Activated CD8-positive, alpha-beta memory T cell treated with anti-CD3 and anti-CD28 coated beads for 24 hours (primary cell): Measurements from ENCODE around the gene CHI3L1.

Source experiments
- DNase-seq: peaks from one replicate; pipeline ENCODE4 v3.0.0-alpha.2; 2020

Gene CHI3L1

DNA sequence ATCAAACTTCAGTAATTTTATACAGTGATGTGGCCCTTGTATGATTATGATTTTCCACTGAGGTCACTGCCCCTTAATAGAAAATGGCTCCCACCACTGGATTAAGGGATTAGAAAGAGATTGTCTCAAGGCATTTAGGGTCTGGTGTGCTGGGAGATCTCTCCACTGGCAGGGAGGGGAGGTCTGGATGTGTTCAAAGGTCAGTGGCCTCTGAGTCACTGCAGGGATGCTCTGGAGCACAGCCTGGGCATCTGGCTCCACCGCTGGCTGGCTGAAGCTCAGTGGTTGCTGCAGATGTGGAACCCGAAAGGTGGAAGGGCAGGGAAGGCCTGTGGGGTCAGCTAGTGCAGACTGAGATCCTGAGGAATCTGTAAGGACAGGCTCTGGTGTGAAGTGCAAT lies 18.3 kb upstream of the CHI3L1 start:
- DNase-seq, result no peak

DNA sequence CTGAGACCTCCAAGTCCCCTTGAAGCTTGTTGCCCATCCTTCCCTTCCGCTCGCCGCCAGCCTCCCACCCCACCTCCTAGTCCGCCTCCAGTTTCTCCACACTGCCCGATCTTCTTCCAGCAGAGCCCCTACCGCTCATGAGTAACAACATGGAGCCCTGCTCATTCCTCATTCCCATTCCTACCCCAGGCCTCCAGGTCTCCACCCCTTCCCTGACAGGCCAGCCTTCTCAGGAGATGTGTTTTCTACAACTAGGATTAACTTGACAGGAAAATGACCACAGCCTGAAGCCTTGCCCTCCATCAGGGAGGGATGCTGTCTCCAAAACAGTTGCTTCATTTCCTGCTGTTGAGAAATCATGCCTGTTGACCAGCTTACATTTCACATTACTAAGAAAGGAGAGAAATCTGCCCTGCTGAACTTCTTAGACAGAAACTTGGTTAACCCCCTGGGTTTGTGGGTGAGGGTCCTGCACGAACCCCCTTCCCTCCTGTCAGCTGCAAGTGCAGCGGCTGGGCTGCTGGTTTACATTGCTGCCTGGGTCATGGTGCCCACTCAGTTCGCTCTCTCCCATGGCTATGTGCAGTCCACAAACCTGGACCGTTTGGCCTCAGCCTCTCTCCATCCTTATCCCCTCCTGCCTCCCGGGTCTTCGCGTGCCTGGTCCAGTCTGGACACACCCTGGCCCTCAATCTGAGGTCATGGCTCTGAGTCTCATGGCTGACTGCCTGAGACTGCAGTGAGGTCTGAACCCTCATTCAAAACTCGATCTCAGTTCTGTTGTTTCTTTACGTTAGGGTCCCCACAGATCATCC lies 16.1 kb upstream of the CHI3L1 start:
- DNase-seq, result no peak

DNA sequence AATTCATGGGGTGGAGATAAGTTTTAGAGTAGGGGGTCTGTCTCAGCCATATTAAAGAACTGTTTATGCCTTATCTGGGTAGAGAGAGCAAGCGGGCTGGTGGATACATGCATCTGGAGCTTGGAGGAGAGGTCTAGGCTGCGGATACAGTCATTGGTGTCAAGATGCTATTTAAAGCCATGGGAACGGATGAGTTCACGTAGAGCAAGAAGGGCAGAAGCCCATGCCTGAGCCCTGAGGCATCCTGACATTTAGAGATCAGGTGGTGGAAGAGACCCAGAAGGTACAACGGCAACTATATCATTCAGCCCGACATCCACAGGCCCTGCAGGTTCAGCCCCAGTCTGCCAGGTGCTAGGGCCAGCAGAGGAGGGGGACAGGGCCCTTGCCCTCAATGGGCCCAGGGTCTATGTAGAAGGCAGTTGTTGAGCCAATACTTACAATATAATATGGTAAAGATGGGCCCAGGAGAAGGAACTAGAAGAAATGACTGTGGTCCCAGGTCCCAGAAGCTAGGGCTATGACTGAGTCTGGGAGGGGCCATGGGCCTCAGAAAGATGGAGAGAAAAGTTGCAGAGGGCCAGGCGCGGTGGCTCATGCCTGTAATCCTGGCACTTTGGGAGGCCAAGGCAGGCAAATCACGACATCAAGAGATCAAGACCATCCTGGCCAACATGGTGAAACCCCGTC lies 15.2 kb upstream of the CHI3L1 start:
- no peak for DNase-seq

DNA sequence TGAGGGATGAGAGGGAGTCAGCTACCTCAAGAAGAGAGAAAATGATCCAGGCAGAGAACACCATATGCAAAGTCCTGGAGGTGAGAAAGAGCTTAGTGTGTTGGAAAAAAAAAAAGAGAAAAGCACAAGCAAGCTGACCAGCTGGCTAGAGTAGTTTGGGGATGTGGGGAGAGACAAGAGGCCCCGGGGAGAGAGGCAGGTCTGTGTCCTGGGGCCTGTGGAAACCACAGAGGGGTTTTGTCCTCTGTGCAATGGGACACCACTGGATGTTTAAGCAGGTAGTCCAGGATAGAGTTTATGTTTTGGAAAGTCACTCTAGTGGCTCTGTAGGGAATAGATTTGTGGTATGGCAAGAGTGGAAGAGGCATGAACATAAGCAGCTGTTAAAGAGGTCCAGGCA lies 14.4 kb upstream of the CHI3L1 start:
- DNase-seq, result no peak

DNA sequence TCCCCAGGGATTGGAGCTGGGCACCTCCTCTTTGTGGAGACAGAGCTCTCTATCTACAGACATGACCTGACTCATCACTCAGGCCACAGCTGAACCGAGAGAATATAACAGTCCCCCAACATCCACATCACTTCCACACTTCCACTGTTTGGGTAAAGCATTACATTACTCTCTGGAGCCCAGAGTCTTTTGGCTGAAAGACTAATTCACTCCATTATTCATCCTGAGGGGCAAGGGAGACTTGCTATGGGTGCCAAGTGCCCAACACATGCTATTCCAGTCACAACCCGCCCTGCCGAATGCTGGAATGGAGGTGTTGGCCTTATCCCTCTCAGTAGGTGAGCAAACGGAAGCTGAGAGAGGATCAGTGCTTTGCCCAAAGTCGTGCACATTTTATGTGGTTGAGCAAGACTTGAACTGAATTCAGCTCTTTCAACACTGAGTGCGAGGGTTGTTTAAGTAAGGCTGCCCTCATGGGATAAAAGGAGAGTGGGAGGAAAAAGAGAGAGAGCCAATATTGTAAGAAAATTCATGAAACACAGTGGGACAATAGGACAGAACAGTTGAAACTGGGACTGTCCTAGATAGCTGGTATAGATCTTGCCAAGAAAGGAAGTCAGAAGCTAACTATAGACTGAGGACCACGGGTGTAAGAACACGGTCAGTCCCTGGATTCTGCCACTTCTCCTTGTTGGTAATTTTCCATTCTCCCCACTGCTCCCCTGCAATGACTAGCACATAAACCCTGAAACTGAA lies 13.5 kb upstream of the CHI3L1 start:
- DNase-seq, result no peak

DNA sequence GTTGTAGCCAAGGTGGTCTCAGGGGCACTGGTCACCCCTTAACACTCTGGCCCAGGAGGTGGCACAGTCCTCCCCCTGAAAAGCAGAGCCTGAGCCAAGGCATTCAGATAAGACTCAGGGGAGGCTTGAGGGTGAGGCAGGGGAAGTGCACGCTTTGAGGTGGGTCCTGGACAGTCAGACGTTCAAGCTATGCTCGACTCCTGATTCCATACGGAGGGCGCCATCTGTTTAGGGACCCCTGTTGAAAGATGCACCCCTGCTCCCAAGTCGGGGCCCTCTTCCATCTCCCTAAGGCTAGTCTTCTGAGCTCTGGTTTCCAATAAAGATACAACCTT lies 12.9 kb upstream of the CHI3L1 start:
- no peak for DNase-seq

DNA sequence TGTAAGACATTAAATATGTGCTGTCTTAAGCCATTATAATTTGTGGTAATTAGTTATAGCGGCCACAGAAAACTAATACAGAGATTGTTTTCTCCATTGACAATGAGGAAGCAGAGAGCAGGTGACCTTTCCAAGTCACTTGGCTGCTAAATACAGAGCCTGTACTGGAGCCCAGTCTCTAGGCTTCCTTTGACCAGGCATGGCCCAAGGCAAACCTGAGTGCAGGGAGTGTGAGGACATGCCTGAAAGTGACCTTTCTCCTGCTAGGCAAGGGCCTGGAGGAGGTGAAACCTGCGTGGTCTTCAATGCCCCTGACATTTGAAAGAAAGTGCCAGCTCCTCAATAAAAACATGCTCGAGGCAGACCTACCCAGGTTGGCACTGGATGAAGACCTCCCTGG lies 12.5 kb upstream of the CHI3L1 start:
- no peak for DNase-seq

DNA sequence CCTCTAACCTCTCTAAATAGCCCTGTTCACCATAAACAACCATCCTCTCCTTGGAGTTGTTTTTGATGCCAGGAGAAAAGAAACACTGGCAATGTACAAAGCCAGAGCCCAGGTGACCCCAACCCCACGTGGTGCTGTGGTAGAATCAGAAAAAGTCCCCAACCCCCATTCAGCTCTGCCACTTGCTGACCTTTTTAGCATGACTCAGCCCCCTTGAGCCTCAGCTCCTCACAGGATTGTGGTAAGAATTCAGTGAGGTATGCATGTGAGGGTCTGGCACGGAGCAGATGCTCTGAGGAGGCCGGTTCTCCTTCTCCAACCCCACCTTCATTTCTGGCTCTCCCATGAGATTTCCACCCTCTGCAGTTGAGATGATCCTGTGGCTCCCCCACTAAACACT lies 11.1 kb upstream of the CHI3L1 start:
- DNase-seq, result no peak

DNA sequence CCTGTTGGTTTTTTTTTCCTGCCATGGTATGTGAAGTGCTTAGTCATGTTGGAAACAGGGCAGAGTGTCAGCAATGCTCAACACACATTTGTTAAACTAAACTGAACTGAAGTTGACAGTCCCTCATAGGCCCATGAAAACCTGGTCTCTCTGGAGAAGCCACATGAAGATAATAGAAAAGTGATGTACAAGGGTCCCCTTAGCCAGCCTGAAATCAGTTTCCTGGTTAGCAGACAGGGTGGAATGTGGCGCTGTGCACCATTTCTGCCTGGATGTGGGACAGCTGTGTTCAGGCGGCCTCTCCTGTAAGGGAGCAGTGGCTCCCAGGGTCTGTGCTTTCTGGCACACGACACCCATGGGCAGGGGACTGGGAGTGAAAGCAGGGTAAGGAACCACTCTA lies 9.9 kb upstream of the CHI3L1 start:
- DNase-seq, result no peak

DNA sequence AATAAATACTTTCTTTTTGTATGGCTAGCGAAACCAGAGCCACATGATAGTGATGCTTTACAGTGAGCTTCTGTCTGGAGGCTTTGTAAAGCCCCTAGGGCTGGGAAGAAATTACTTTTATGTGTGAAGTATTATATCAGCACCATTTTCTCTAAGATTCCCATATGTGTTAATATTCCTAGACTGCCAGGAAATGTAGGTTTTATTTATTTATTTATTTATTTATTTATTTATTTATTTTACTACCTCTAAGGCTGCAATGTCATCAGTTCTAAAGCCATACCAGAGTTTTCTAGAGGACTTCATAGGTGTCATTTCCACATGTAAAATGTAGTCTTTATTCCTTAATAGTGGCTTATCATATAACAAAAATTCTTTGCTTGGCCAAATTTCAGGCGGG lies 4.4 kb upstream of the CHI3L1 start:
- no peak for DNase-seq

DNA sequence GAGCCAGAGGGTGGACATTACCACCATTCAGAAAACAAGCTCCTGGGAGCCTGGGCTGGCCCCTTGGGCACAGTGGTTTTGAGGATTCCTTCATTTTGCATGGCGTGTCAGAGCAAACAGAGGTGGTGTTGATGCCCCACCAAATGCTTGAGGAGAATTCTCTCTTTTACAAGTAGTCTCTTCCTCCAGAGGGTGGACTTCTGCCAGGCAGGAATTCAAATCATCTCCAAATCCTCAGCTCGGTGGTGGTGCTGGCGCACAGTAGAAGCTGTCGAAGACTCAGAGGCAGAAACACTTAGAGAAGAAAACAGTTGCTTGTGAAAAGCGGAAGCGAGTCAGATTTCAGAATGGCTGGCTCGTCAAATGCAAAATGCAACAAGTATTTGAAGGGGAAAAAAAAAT lies 3.4 kb upstream of the CHI3L1 start:
- DNase-seq, result no peak

DNA sequence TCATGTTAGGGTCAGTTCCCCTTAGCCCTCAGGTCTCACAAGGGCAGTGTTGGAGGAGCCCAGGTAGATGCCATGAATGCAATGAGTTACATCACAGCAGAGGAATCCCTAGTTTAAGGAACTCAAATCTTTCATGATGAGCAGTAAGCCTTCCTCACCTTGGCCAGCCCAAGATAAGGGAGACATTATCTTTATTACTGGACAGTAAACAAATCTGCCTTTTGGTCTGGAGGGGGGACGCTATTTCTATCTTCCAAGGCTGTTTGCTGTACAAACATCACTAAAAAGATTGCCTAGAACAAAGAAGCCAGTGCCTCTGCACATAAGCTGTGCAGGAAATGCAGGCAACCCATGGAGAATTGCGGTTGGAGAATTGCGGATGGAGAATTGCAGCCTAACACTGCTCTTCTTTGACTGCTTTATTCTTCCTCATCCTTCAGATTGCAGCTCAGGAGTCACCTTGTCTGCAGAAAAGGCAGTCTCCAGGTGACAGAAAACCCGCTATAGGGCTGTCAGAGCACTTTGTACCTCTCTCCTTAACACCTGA lies 2.3 kb upstream of the CHI3L1 start:
- no peak for DNase-seq

DNA sequence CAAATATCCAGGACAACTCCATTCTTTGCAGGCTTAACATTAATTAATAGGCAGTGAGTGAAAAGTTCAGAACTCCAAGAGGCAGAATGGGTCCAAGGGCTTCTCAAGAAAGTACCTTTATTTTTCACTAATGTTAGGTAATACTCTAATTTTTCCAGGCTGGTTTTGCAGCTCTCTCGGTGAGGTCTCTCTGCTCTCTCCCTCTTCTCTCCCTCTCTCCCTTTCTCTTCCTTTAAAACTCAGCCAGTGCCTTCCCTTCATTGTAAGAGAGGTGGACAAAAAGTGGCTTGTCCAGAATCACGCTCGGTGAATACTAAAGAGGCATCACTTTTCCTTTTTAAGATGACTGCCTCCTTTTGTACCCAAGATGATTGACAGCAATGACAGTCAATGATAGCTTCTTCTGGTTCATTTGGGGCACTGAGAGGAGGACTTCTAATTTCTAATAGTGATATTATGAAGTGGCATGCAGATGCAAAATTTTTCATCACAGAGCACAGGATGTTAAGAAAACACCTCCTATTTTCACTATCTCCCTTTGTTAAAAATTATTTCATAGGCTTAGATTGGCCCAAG lies 1.3 kb upstream of the CHI3L1 start:
- no peak for DNase-seq

DNA sequence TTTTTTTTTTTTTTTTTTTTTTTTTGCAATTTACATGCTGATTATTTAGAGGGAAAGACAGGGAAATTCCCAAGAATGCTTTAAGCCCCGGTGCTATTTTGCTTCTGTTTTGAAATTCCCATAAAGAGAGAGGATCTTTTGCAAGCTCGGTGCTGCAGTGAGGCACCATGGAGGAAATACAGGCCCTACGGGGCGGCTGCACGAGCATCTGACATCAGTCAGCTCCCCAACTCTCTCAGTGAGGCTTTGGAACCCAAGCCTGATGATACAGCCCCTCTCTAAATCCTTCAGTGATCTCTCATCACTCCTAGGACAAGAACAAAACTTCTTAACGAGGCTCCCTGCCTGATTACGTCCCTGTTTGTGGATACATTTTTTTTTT lies 791 bp upstream of the CHI3L1 start:
- DNase-seq, result no peak

DNA sequence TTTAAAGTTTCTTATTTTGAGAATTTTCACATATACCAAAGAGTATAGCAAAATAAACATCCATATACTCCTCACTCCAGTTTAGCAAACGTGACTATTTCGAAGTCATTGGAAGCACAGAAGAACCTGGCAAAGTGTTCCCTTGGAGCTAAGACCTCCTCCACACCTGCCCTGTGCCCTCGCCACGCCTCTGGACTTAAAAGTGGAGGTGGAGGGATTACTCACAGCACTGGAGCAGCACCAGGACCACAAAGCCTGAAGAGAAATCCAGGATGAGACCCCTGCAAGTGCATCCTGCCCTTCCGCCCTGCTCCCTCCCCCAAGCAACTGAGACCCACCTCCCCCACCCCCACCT lies 436 bp downstream of the CHI3L1 start:
- no peak for DNase-seq

DNA sequence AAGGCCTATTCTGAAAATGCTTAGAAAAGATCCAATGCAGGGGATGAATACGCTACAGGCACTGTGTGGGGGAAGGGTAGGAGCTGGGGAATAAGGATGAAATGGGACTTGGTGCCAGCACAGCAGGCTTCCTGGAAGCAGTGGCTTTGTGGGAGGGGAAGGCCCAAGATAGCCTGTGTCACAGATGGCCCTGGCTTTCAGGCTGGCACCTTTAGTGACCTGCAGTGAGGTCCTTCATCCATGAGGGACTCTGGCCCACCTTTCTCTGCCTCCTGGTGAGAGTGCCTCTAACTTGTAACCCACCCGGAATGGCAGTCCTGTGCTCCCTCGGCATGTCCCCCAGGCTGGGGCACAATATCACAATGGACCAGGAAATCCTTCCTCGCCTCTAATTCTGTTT lies 919 bp downstream of the CHI3L1 start:
- DNase-seq, result no peak

DNA sequence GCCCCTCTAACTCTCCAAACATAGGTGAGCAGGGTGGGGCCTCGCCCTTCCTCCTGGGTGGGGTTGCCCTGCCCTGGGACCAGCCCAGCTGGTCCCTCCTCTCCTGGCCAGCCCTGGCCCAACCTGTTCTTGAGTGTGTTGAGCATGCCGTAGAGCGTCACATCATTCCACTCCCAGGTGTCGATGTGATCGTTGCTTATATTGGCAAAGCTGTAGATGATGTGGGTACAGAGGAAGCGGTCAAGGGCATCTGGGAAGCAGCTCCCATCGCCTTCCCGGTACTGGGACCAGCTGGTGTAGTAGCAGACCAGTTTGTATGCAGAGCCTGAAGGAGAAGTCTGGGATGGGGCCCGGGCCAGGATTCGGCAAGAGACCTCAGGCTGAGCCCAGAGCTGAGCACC lies 1.4 kb downstream of the CHI3L1 start:
- DNase-seq, result no peak

DNA sequence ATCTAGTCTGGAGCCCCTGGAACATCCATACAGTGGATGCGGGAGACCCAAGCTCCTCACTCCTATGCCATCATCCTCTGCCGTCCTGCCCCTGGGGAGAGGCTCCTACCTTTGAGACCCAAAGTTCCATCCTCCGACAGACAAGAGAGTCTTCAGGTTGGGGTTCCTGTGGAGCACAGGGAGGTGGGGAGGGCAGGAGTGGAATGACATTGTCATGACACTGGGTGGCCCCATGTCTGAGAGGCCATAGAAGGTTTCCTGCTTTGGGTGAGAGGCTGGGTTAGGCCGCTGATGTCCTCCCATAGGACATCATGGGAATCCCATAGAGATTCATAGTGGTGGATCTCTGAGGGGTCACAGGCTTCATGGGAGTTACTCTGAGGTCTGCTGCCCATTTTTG lies 2.0 kb downstream of the CHI3L1 start:
- no peak for DNase-seq

DNA sequence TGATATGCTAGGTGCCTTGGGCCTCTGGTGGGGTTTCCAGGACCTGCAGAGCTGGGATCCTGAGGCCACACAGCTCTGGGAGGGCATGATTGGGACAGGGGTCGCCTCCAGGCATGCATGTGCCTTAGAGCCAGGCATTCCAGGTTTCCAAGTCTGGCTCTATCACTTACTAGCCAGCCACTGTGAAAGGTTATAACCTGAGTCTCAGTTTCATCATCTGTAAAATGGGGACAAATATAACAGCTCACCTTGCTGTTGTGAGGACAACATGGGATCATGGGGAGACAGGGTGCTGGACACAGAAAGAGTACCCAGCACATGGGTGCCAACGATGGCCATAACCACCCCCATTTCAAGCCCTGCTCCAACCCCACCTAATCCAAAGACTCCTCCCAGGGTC lies 2.7 kb downstream of the CHI3L1 start:
- no peak for DNase-seq

DNA sequence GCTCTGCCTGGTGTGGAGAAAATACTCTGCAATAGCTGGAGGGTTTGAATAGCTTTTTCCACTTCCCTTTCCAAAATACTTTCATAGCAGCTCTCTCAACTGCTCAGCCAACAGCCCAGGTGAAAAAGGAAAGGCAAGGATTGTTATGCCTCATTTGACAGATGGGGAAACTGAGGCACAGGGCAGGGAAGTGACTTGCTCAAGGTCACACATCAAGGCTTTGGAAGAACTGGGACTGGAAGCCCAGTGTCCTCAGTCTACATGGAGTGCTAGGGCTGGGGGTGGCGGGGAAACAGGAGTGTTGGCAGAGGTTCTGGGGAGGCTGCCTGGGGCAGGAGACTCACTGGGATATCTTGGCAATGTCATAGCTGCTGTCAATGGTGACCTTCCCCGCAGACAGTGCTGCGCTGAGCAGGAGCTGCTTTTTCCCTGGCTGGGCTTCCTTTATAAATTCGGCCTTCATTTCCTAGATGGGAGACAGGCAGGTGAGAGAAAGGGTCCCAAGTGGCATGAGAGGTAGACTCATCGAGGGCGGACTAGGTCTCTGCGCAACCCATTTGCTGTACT lies 4.0 kb downstream of the CHI3L1 start:
- DNase-seq, result no peak

DNA sequence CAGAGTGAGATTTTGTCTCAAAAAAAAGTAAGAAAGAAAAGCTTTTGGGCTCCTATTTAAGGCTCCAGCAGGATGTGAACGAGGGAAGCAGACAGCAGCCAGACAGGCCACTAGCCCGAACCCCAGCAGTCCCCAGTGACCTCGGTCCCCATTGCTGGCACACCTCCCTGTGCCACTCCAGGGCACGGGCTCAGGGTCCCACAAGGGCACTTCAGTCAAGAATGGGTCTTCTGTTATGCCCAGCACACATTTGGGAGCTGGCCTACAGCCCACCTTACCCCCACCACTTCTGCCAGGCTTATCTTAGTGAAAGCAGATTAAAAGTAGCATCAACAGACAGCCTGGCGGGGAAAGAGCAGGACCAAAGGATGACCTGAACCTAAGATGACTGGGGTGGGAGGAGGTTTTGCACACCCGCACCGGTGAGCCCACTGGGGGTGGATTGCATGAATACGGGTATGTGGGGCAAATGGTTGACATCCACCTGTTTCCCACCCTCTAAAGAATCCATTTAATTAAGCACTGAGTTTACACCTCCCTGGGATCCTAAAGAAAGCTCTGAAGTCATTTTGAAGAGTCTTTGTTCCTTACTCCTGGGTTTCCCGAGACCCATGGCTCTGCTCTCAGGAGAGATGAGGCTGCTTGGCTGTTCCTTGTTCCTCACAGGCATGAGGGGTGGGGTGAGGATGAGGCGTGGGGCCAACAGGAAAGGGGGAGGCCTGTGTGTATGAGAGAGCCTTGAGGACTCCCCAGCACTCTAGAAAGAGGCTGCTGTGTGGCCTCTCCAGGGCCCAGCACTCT lies 4.7 kb downstream of the CHI3L1 start:
- no peak for DNase-seq

DNA sequence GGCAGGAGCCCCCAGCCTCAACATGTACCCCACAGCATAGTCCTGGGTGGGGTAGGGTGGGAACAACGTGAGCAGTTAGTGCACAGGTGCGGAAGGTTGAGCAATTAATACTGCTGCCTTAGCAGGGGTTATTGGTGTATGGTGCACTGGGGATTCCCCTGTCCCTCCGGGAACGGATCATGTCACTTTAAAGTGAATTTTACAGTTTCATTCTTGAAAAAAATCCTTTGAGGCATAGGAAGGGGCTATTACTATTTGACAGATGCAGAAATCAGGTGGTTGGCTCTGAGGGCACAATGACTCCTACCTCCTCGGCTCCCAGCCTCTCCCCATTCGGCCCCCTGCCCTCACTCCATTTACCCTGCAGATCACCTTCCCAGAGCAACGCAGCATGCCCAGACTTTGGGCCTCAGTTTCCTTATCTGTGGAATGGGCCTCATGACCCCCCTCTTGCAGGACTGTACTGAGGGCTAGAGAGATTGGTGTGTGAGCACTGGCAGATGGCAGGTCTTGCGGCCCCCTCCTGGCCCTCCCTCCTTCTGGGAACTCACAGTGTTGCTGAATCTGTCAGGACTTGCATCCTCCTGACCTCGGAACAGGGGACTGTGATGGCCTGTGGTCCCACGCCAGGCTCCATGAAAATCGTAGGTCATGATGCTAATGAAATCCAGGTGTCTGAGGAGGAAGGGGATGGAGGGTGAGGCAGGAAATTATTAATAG lies 5.7 kb downstream of the CHI3L1 start:
- no peak for DNase-seq
